HG03354 (cell line): ENCODE data around the gene MDM4.

ENCODE experiments used
- ATAC-seq: cut with Tn5 transposase; IDR thresholded peaks from one replicate; pipeline ENCODE4 v1.9.1; 2021; ENCODE audit warnings: mild to moderate bottlenecking; ENCODE audit not compliant: unreplicated experiment, poor library complexity, severe bottlenecking

The MDM4 gene

DNA sequence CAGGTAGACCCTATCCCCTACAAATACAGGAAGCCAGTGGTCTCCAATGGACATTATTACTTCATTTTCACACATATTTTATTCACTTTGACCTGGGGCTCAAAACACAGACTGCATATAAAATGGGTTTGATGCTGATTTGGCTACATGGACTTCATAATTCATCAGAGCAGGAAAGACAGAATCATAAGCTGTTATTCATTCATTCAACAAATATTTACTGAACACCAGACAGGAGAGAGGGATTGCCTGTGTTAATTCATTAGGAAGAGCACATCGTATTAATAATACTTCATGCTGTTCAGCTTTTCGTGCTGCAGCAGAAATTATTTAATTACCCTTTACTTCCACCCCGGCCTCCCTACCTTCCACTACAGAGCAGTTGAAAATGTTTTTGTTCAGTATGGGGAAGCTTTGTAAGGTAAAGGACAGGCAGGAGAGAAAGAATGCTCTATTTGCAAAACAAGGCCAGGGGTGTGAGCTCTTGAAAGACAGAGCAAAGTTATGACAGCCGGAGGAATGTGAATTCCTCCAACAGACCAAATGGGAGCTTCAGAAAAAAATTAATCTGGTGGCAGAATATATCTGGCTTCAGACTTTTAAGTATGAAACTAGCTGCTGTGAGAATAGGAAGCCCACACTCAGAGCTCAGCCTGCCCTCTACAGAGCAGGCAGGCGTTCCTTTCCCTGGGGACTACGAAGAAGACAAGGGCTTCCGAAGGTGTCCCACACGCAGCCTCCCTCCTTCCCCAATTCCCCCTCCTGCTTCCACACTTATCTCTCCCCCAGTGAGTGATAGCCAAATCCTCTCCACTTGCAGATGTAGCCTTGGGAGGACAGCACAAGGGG is 58.0 kb downstream of the MDM4 start:
- ATAC-seq: no peak

DNA sequence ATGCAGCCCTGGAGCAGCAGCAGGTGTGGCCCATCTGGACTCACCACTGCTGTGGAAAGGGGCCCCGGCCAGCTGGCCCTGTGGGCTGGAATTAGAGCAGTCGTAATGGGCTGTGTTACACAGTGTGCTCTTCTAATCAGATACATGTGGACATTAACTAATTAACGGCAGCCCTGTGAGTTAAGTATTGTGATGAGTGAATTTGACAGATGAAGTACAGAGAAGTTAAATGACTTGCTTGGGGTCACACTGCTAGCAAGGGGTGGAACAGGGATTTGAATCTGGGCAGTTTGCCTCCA is 58.6 kb downstream of the MDM4 start:
- no peak for ATAC-seq

DNA sequence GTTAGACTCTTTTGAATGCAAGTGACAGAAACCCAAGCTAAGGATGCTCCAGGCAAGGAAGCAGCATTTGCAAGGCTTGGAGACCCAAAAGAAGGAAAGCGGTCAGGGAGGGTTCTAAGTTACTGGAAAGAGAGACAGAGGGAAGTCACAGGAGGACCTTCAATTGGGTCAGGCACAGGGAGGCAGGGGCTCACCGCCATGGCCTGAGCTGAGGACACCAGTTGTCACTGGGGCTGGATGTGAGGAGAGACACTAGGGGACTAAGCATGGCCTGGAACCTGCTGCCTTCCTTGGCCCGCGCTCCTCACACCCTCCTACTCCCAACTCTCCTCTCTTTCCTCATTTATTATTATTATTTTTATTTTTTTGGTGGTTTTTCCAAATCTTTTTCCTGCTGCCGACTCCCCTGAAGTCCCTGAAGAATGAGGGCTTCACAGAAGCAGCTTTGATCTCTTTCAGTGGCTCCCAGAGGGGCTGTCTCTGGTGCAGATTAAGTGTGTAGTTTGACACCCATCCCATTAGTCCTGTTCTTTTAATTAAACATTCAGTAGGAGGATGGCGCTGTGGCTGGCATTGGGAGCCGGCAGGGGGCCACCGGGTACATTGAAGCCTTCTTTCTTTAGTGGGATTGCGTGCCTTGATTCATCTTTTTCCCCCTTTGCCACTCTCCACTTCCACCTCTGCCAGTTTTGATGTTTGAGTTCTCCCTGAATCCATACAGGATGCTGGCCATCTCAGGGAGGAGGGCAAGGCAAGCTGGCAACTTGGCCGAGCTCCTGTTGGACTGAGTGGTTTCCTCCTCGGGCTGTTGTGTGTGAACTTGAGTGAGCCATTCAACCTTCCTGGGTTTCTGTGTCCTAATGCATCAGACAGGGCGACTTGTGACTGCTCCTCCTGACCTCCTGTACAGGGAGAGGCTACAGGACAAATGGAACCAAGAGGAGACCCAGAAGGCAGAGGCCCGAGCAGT is 59.3 kb downstream of the MDM4 start:
- no peak for ATAC-seq

DNA sequence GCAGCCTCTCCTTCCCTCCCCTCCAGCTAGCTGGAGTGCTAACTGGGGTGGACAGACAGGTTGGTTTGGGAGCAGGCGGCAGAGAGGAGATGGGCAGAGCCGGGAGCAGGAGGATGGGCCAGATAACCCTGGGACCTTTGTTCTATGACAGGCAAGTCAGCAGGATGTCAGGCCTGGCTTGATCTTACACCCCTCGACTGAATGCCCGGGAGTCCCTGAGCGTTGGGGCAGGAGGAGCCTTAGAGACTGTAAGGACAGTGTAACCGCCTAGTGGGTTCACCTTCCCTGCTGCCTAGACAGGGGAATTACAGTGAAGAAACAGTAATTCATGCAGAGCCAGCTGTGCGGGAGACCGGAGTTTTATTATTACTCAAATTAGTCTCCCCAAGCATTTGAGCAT is 60.2 kb downstream of the MDM4 start:
- ATAC-seq: no peak

DNA sequence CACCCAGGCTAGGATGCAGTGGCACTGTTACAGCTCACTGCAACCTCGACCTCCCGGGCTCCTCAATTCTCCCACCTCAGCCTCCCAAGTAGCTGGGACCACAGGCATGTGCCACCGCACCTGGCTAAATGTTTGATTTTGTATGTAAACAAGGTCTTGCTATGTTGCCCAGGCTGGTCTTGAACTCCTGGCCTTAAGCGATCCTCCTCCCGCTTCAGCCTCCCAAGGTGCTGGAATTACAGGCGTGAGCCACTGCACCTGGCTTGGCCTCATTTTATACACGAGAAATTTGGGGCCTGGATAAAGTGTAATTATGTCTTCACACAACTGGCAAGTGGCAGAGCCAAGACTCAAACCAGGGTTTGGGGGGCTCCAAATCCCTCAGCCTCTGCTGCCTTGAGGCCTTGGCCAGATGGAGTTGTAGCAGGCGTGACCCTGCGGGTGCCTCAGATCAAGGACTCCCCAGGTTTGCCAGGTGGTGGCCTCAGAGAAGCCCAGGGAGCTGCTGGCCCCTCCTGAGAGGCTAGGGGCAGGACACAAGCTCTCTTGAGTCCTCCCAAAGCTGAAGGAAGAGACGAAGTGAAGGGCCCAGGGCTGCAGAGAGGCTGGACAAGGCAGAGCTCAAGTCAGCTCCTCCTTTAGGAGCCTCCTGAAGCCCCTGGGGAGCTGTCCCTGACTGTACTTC is 61.7 kb downstream of the MDM4 start:
- no peak for ATAC-seq

DNA sequence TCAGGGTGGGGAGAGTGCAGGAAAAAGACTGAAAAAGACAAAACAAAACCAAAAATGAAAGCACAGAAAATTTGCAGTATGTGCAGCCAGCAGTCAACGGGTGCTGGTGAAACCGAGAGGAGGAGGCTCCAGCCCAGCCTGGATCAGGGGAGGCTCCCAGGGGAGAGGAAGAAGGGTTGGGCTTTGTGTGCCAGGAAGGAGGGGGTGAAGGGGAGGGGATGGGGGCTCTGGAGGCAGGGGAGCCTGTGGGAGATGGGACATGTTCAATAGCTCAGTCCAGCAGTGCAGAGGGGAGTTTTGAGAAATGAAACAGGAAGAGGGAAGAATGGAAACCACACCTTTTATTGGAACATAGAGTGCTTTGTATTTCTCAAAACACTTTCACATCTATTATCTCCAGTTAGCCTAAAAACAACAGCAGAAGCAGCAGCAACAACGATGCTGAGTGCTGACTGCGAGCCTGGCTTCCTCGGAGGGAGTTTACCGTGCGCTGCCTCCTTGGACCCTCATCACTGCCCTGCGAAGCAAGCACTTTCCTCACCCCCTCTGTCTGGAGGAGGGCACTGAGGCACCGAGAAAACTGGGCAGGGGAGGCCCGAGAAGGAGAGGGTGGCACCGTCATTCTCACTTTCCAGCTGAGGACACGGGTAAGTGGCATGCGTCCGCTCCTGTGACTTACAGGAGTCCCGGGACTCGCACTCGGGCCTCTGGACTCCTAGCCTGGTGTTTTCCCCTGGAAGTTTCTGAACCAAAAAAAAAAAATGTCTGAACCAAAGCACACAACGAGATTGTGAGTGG is 62.9 kb downstream of the MDM4 start:
- ATAC-seq: peak; percentile 81

DNA sequence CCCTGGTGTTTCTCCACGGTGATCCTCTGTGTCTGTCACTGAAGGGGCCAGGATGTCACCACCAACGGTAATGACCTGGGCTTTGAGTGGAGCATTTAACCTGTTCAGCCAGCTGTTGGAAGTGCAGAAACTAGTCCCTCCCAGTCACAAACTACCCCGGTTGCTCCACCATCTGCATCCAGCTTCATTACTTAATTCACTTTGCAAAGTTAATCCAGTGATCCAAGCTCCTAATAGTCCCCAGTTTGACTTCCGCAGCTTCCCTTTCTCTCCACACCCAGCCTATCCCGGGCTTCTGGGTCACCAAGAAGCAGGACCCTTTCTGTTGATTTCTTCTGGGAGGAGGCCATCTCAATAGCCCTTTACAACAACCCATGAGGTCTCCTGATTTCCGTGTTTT is 63.5 kb downstream of the MDM4 start:
- no peak for ATAC-seq

DNA sequence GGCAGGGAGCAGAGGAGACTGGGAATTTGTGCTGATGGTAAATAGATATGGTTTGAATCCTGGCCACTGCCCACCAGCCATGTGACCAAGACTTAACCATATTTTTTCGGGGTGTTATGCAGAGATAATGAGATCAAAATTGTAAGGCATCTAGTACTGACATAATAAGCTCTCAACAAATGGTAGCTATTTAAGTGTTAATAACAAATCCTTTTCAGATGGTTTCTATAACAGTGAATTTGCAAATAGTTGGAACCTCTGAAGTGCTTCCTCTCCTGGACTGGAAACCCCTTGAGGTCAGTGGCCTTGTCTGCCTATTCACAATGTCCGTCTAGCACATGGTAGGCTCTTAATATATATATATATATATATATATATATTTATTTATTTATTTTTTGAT is 64.7 kb downstream of the MDM4 start:
- no peak for ATAC-seq

DNA sequence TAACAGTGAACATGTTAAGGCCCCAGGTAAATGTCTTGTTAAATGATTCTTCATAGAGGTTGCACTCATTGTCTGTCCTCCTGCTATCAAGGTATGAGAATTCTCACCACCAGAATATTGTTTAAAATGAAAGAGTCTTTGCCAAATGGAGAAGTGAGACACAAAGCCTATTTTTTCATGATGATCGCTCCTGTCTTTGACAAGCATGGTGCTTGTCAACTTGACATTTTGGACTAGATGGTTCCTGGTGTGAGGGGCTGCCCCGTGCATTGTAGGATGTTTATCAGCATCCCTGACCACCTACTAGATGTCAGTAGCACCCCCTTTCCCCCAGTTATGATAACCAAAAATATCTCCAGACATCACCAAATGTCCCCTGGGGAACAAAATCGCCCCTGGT is 65.6 kb downstream of the MDM4 start:
- ATAC-seq: no peak

DNA sequence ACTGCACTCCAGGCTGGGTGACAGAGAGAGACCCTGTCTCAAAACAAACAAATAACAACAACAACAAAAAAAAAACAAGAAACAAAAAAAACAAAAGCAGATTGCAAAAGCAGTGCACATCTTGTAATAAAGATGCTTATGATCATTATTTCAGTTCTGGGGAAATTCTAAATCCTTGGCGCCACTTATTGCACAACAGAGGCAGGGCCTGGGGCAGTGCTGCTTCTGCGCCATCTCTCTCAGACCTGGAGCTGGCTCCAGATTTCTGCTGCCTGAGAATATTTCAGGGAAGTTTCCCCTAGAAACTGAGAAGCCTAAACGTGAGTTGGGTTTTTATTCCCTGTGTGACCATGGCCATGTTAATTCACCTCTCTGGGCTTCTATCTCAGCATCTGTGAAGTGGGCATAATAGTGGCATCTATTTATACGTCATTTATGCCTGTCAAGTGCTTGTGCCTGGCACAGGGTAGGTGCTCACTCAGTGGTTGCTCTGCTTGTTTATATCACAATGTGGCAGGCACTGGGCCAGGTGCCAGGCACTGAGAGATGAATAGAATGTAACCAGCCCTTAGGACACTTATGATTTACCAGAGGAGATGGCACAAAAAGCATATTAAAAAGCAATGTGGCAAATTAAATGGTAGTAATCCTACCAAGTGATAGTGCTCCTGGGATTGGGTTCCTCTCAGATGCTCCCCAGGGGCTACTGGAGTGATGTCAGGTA is 67.9 kb downstream of the MDM4 start:
- no peak for ATAC-seq

DNA sequence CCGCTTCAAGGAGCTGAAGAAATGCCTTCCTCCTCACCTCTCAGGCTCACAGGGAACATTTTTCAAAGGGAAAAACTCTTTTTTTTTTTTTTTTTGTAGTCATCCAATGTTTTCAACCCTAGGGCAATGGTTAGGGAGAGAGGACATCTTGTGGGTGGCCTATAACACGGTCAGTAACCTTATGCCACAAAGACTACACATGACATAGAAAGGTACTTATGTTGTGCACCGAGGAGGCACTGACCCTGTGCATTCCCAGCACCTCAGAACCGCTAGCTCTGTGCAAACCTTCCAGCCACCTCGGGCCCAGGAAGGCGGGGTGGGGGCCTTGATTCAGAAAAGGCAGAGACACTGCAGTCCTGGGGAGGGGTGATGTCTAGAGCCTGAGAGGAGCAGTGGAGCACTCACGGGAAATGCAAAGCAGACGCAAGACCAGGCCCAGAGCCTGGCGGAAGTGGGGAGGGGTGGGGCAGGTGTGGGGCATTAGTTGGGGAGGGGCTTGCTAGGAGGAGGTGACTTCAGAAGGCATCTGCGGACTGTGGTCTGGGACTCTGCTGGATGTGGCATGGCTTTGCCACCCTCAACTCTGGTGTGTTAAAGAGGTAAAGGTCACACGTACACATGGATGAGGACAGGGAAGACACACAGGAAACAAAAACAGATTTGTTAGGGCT is 68.6 kb downstream of the MDM4 start:
- no peak for ATAC-seq

DNA sequence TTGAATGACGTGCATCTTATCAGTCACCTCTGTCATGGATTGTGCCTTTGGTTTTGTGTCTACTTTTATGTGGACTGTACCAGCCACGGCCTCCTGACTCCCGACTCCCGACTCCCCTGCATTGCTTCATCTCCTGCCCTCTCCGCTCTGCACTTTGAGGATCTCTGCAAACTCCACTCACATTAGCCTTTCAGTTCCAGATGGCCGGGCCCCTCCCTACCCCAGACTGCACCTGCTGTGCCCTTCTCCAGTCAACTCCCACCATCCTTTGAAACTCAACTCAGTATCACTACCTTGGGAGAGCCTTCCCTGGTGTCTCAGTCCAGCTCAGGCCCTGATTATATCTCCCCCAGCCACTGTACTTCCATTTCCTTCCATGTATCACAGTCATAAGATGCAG is 71.4 kb downstream of the MDM4 start:
- ATAC-seq: no peak

DNA sequence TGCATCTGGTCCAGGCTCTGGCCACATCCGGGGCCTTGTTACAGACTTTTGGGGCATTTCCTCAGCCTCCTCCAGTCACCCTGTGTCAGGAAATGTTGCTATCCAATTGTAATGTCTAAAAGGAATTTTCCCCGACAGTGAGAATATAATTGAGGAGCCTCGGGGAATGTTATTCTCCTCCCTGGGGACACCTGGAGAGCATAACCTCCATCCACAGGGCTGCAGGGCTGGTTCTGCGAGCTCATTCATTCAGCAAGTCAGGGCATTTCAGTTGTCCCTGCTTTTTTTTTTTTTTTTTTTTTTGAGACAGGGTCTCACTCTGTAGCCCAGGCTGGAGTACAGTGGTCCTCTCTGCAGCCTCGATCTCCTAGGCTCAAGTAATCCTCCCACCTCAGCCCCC is 72.6 kb downstream of the MDM4 start:
- no peak for ATAC-seq

DNA sequence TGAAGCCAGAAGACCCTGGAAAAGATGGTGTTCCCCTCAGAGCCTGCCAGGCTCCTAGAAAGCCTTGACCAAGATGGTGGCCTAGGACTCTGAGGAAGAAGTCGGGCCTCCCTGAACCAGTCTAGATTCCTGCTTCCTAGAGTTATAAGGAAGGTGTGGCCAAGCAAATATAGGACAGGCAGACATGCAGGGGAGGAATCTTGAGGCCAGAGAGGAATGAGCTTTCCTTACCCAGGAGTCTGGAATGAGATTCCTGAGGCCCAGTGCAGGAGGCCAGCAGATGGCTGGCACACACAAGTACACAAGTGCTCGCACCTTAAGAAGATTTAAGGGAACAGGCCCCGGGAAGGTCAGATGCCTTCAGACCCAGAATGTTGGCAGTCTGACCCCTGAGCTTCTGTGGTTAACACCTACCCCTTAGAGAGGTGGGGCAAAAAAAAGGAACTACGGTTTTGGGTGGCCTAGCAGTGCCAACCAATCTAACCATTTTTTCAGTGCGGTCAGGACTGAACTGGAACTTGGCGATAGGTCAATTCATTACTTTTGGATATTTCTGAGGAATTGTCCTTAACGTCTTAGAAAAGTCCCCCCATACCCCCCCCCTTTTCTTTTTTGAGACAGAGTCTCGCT is 73.3 kb downstream of the MDM4 start:
- no peak for ATAC-seq

DNA sequence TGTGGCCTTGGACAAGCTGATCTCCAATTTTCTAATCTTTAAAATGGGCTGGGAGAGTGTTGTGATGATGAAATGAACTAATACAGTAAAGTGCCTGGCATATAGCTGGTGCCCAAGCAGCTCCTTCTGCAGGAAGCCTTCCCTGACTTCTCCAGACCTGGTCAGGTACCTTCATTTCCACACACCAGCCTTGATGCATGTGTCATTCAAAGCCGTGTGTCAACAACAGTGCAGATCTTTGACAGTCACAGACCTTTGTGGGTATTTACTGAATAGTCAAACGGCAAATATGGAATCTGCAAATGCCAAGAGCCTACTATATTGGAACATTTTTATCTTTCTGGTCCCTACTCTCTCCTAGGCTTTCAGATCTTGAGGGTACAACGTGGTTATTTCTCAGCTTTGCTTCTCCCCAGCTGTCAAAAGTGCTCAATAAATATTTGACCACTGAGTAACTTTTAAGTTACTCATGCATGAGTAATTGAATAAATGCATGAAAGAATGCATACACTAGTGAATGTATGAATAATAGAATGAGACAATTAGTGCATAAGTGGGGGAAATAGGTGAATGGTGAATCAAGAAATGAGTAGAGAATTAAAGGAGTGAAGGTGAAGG is 75.4 kb downstream of the MDM4 start:
- no peak for ATAC-seq

DNA sequence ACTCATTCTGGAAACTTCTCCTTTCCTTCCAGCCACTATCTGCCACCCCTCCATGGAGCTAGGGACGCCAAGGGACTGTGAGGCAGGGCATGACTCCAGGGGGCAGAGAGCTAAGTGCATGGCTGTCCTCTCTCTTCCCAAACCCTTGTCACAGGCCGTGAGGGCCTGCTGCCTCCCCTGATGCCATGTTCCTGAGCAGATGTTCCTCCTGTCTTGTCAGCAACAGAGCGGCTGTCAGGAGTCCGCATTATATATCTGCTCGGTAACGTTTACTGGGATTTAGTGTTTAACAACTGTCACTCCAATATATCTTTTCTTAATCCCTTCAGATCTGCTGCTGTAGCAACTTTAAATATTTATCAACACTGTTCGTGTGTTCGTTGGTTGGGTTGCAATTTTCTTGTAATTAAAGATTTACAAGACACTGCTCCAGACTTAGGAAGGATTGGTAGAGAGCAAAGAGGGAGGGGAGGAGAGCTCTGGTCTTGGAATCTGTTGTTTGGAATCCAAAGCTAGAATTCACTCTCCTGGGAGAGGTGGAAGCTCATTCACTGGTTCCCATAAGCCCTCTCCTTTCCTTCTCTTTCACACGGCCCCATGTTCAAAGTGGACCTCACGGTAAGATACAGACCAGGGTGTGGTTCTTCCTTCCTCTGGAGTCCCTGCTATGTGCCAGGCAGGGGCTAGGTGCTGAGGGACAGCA is 76.2 kb downstream of the MDM4 start:
- no peak for ATAC-seq

DNA sequence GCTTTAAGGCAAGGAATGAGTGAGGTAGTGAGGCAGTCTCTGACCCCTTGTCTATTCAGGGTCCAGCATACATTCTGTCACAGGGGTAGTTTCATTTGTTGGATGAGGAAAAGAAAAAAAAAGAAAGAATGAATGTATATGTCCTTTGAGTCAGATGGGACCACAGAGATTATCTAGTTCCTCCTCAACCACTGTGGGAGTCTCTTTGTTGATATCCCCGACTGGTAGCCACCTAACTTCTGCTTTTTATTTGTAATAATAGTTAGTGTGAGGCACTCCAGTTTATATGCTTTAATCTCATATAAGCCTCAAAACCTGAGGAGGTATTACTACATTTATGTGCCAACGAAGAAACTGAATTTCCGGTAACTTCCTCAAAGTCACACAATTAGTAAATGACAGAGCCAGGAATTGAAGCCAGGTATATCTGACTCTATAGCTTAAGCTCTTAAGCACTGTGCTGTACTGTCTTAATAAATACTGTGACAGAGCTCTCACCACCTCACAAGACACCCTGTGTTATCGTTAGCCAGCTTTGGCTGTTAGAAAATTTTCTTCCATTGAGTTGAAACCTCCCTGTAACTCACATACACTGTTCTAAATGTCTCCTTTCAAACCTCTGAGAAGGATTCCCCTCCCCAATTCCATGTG is 82.2 kb downstream of the MDM4 start:
- no peak for ATAC-seq
